Breast epithelium (tissue), 3 donors: ENCODE measurements around the gene EVX1.

Source experiments
- CTCF ChIP-seq, 3 donors: fragments of 450-650 bp; IDR thresholded peaks; one replicate each; pipeline ENCODE4 v1.5.1; 2016 to 2017; ENCODE audit warnings: antibody characterized with exemption in 3 of 3, mild to moderate bottlenecking in 3 of 3, moderate library complexity in 3 of 3
- POLR2A ChIP-seq: fragments of 450-650 bp; IDR thresholded peaks from one replicate; pipeline ENCODE4 v1.6.1; 2016; ENCODE audit warnings: antibody characterized with exemption, mild to moderate bottlenecking, moderate library complexity
- POLR2AphosphoS5 ChIP-seq, 3 donors: sonication (generic); formaldehyde crosslinking; IDR thresholded peaks; one replicate each; pipeline ENCODE4 v1.6.1; 2017; ENCODE audit warnings: antibody characterized with exemption in 3 of 3

- TF ChIP-seq CTCF (IDR thresholded peaks at IDR 0.05) (no peak), POLR2A (no peak), POLR2AphosphoS5 (IDR thresholded peaks at IDR 0.05) (no peak)
These were observed 3.1 kb upstream of the EVX1 start for GRCh38 chr7:27239387-27240014.
